Putamen (tissue), 1 donor: ENCODE results near the gene CHST15.

ENCODE experiments used
- DNase-seq: peaks from one replicate; pipeline ENCODE4 v3.0.0-alpha.2; 2016; ENCODE audit warnings: low spot score

The CHST15 gene

DNA sequence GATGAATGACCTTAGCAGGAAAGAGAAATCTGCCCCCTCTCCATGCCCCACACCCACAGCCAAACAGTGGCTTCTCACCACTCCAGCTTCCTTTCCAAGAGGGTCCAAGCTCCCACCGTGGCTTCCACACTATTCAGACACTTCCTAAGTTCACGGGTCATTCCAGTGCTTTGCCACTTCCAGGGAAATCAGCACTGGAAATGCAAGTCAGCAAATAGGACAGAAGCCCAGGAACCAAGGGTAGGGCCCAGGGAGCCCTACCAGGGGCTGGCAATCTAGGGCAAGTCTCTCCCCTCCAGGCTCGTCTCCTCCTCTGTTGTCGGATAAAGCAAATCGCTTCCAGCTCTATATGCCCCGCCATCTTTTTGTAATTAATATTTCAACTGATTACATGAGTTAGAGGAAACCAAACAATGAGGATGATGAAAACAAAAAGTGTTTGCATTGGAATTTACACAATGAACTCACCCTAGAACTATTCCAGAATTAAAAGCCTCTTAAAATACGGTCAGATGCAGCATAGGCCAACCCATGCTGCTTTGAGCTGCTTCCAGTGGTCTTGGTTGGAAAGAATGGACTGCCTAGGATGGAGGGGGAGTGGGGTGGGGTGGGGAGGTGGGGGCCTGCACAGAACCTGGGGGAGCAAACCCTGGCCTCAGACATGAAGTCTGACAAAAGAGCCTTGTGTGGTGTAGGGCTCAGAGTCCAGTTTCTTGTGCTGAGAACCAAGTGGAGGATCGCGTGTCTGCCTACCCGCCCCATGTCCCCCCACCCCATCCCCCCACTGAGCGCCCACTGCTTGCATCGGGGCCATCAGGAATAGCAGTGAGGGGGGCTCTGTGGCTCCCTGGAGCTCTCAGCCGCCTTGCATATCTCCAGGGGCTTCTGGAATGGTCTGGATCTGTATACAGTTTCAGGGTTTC, 127.2 kb downstream of the CHST15 start:
- DNase-seq: no peak

DNA sequence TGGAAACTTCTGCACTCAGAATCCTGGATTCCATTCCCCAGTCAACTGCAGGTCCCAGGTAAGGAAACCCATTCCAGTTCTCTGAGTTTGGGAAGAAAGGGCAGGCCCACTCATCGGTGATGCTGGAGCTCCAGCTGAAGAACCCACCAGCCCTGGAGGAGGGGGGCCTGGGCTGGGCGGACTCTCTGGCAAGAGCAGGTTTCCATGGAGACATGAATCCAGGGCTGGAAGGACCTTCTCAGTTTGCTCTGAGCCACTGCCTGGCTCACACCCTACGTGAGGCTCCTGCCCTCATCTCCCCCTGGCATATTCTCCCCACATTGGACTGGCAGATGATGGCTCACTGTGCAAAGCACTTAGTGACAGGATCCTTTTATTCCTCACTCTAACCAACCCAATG, 128.4 kb downstream of the CHST15 start:
- DNase-seq: no peak

GRCh38 chr10:123962756-123963530, 130.5 kb downstream of the CHST15 start:
- no peak for DNase-seq

- DNase-seq: no peak
Observed at GRCh38 chr10:123958241-123958640, 135.2 kb downstream of the CHST15 start.
